Testis (tissue), 3 donors: ENCODE measurements around the gene KLHL26. TPM values are rescaled to one million over a fixed set of nuclear protein-coding genes. Genes with fewer than 3 reads are reported as not detected.

Experiments
- DNase-seq: peaks from one replicate; pipeline ENCODE4 v3.0.0-alpha.2; 2019
- H3K27ac ChIP-seq, 2 donors: fragments of 200-600 bp; sonication (generic); one replicate each; pipeline ENCODE4 v1.5.1; 2019
- H3K27me3 ChIP-seq: fragments of 200-600 bp; sonication (generic); one replicate; pipeline ENCODE4 v1.5.1; 2019
- H3K36me3 ChIP-seq: fragments of 200-600 bp; sonication (generic); one replicate; pipeline ENCODE4 v1.5.1; 2017; ENCODE audit warnings: low read depth; ENCODE audit errors: missing control alignments
- H3K4me1 ChIP-seq: fragments of 200-600 bp; sonication (generic); one replicate; pipeline ENCODE4 v1.5.1; 2019
- H3K4me3 ChIP-seq, 2 donors: fragments of 200-600 bp; sonication (generic); one replicate each; pipeline ENCODE4 v1.5.1; 2017 to 2019
- H3K9me3 ChIP-seq: fragments of 200-600 bp; sonication (generic); one replicate; pipeline ENCODE4 v1.5.1; 2017
- POLR2A ChIP-seq: fragments of 450-650 bp; IDR thresholded peaks from one replicate; pipeline ENCODE4 v1.6.1; 2017; ENCODE audit warnings: antibody characterized with exemption, mild to moderate bottlenecking, moderate library complexity
- WGBS, 2 donors: methylation state at CpG; one replicate each; pipeline ENCODE4 v1.1.5; 2018; 5-methylcytosine and 5-hydroxymethylcytosine counted together
- intact Hi-C: fragments of 100-400 bp; cut with DNase I; formaldehyde crosslinking; loops from one replicate; pipeline ENCODE4 v1.15.1; 2023; ENCODE audit warnings: low total_unique reads
- polyA plus RNA-seq: library from polyadenylated mRNA; stranded (reverse); fragments of 350-450 nt; fragmentation: Illumina TruSeq; extraction: RNeasy Lipid Tissue Mini Kit (QIAGEN cat#74804); gene quantifications from one replicate; pipeline ENCODE4 v1.2.3, GENCODE V29; 2014; ENCODE audit warnings: low read depth, low replicate concordance; ENCODE audit not compliant: insufficient read depth
- total RNA-seq, 2 donors: library from RNA; depleted of rRNA; stranded (reverse); fragments of >200 nt; gene quantifications; one replicate each; pipeline ENCODE4 v1.2.3, GENCODE V29; 2016
- TF ChIP-seq, protein P1 (sequence below), 3 experiments: fragments of 450-650 bp in 2 of 3; fragments of 200-600 bp in 1 of 3; sonication (generic) in 1 of 3; IDR thresholded peaks; one replicate each; pipeline ENCODE4 v1.5.1; 2016 to 2019; ENCODE audit warnings: antibody characterized with exemption in 3 of 3, mild to moderate bottlenecking in 2 of 3, moderate library complexity in 1 of 3

KLHL26 gene
- total and polyA plus RNA-seq, 3 donors from 2014 or later, result 10.6 to 32.3 (median 16.5) TPM

- intact Hi-C loops, result no loop called here
- Histone ChIP-seq H3K4me3 (peak overlapping the region; percentile 74 to 75), H3K4me1 (peaks cover 6% of the 10 kb centered on the region), H3K27ac (no peak overlapping the region), H3K36me3 (no peaks in the 10 kb centered on the region), H3K27me3 (no peaks in the 10 kb centered on the region), H3K9me3 (no peaks in the 10 kb centered on the region)
- TF ChIP-seq, protein P1, sequence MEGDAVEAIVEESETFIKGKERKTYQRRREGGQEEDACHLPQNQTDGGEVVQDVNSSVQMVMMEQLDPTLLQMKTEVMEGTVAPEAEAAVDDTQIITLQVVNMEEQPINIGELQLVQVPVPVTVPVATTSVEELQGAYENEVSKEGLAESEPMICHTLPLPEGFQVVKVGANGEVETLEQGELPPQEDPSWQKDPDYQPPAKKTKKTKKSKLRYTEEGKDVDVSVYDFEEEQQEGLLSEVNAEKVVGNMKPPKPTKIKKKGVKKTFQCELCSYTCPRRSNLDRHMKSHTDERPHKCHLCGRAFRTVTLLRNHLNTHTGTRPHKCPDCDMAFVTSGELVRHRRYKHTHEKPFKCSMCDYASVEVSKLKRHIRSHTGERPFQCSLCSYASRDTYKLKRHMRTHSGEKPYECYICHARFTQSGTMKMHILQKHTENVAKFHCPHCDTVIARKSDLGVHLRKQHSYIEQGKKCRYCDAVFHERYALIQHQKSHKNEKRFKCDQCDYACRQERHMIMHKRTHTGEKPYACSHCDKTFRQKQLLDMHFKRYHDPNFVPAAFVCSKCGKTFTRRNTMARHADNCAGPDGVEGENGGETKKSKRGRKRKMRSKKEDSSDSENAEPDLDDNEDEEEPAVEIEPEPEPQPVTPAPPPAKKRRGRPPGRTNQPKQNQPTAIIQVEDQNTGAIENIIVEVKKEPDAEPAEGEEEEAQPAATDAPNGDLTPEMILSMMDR (IDR thresholded peaks at IDR 0.05), result no peak
- TF ChIP-seq POLR2A, result no peak
- no peak for DNase-seq
- WGBS, 2 donors, result 18 to 20% methylated on average over 6 of the region's 6 CpGs
These were observed 1.0 kb upstream of the KLHL26 start for GRCh38 chr19:18635831-18636182.

- 2 to 4% methylated on average over 41 to 44 of the region's 44 CpGs for WGBS, 2 donors
- H3K9me3 ChIP-seq, result no peaks in the 10 kb centered on the region
- no peak for TF ChIP-seq POLR2A
- TF ChIP-seq, protein P1 (IDR thresholded peaks at IDR 0.05), result no peak
- H3K4me3 ChIP-seq, result peak overlapping the region; percentile 74 to 75
- intact Hi-C loops, result no loop called here
- peak; percentile 98 for DNase-seq
- H3K27me3 ChIP-seq, result no peaks in the 10 kb centered on the region
- no peaks in the 10 kb centered on the region for H3K36me3 ChIP-seq
- H3K4me1 ChIP-seq, result peaks cover 6% of the 10 kb centered on the region
- H3K27ac ChIP-seq, result peak overlapping the region in 1 of 2 donors; percentile 82
These were observed 452 bp upstream of the KLHL26 start for GRCh38 chr19:18636183-18636968.

DNA sequence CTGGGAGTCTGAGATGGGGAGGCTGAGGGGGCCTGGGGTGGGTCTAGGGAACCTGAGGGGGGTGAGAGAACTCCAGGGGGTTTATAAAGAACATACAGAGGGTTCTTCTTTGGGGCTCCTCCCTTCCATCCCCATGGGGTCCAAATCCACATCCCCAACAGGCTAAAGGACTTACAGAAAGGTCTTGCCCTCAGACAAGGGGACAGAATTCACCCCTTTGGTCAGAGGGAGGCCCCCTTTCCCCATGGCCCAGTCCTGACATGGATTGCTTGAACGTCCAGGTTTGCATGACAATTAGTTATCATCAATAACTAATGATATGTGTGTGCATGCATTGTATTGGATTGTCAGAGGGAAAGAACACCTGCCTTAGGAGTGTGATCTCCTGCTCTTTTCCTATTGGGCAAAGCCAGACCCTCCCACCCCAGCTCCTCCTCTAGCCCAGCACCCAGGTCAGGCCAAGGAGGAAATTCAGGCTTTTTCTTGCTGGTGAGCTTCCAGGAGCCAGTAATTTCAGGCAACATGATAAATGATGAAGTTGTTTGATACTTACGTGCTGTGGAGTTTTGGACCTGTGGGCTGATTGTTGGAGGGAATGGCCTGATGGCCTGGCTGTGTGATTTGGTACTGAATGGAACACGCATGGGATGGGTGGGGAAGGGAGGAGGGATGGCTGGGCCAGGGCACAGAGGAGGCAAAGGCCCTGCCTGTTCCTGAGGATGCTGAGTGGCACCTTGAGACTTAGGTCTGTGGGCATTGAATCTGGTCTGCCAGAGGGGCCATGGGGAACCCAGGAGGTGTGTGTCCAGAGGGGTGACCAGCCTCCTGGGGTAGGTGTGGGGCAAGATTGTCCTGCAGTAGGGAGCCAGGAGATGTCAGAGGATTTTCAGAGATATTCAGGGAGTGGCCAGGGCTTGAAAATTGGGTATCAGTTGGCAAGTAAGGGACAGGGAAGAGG lies 1.1 kb downstream of the KLHL26 start:
- peak overlapping the region; percentile 40 to 82 for H3K27ac ChIP-seq
- peaks cover 6% of the 10 kb centered on the region for H3K4me1 ChIP-seq
- no peaks in the 10 kb centered on the region for H3K9me3 ChIP-seq
- H3K27me3 ChIP-seq, result no peaks in the 10 kb centered on the region
- H3K4me3 ChIP-seq, result peak overlapping the region; percentile 74 to 75
- TF ChIP-seq POLR2A, result no peak
- TF ChIP-seq, protein P1 (IDR thresholded peaks at IDR 0.05), result no peak
- WGBS, 2 donors, result 18 to 42% methylated on average over 3 of the region's 3 CpGs
- DNase-seq, result no peak
- H3K36me3 ChIP-seq, result no peaks in the 10 kb centered on the region
- intact Hi-C loops, result no loop called here

- no peaks in the 10 kb centered on the region for H3K27me3 ChIP-seq
- intact Hi-C loops, result no loop called here
- WGBS, 2 donors, result 75 to 80% methylated on average over 8 of the region's 8 CpGs
- H3K4me1 ChIP-seq, result peaks cover 6% of the 10 kb centered on the region
- DNase-seq, result no peak
- no peak overlapping the region for H3K27ac ChIP-seq
- no peaks in the 10 kb centered on the region for H3K9me3 ChIP-seq
- H3K36me3 ChIP-seq, result no peaks in the 10 kb centered on the region
- TF ChIP-seq POLR2A, result no peak
- TF ChIP-seq, protein P1 (IDR thresholded peaks at IDR 0.05), result no peak
- no peak overlapping the region for H3K4me3 ChIP-seq
These were observed 2.9 kb downstream of the KLHL26 start for GRCh38 chr19:18639706-18640243.
